ENCODE results near the gene NOC2L.

DNA sequence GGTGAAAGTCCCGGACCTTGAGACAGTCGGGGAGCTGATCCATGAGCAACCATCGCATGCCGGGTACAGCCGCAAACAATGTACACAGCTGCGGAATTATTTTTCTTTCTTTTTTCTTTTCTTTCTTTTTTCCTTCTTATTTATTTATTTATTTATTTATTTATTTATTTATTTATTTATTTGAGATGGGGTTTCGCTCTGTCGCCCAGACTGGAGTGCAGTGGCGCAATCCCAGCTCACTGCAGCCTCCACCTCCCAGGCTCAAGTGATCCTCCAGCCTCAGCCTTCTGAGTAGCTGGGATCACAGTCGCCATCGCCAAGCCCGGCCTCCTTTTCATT is 25.4 kb upstream of the NOC2L start:
- no peak for TF ChIP-seq POLR2A (IDR thresholded peaks at IDR 0.05)
- TF ChIP-seq, protein P1, sequence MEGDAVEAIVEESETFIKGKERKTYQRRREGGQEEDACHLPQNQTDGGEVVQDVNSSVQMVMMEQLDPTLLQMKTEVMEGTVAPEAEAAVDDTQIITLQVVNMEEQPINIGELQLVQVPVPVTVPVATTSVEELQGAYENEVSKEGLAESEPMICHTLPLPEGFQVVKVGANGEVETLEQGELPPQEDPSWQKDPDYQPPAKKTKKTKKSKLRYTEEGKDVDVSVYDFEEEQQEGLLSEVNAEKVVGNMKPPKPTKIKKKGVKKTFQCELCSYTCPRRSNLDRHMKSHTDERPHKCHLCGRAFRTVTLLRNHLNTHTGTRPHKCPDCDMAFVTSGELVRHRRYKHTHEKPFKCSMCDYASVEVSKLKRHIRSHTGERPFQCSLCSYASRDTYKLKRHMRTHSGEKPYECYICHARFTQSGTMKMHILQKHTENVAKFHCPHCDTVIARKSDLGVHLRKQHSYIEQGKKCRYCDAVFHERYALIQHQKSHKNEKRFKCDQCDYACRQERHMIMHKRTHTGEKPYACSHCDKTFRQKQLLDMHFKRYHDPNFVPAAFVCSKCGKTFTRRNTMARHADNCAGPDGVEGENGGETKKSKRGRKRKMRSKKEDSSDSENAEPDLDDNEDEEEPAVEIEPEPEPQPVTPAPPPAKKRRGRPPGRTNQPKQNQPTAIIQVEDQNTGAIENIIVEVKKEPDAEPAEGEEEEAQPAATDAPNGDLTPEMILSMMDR (IDR thresholded peaks at IDR 0.05 in 4 of 5, conservative IDR thresholded peaks at IDR 0.05 in 1 of 5), result no peak

Data from gastrocnemius medialis (tissue), 4 donors.